ENCODE measurements around the gene AKT1S1.

Gene AKT1S1

GRCh38 chr19:49861107-49861506, 16.0 kb downstream of the AKT1S1 start:
- no peak for DNase-seq (ENCODE audit: low read depth)
- Histone ChIP-seq H3K4me1 (ENCODE audit: control insufficient read depth, insufficient read depth, low read length) (peaks cover 15% of the 10 kb centered on the region), H3K36me3 (ENCODE audit: control insufficient read depth, insufficient read depth, low read length, severe bottlenecking) (peaks cover 58% of the 10 kb centered on the region), H3K9ac (ENCODE audit: low read length) (peak overlapping the region; percentile 52), H3K27me3 (replicated peaks; ENCODE audit: control insufficient read depth, insufficient read depth, low read length) (no peaks in the 10 kb centered on the region), H3K4me3 (ENCODE audit: low read length) (no peak overlapping the region), H3K9me3 (ENCODE audit: control insufficient read depth, low read length) (no peaks in the 10 kb centered on the region)

- Histone ChIP-seq H3K27me3 (replicated peaks; ENCODE audit: control insufficient read depth, insufficient read depth, low read length) (no peaks in the 10 kb centered on the region), H3K4me3 (ENCODE audit: low read length) (no peak overlapping the region), H3K9ac (ENCODE audit: low read length) (peak overlapping the region; percentile 52), H3K4me1 (ENCODE audit: control insufficient read depth, insufficient read depth, low read length) (peaks cover 10% of the 10 kb centered on the region), H3K36me3 (ENCODE audit: control insufficient read depth, insufficient read depth, low read length, severe bottlenecking) (peaks cover 64% of the 10 kb centered on the region), H3K9me3 (ENCODE audit: control insufficient read depth, low read length) (no peaks in the 10 kb centered on the region)
- DNase-seq (ENCODE audit: low read depth) = no peak
These were observed 16.6 kb downstream of the AKT1S1 start for GRCh38 chr19:49860336-49861102.

GRCh38 chr19:49859682-49860335, 17.3 kb downstream of the AKT1S1 start:
- no peak overlapping the region for H3K9ac ChIP-seq (ENCODE audit: low read length)
- no peak overlapping the region for H3K4me3 ChIP-seq (ENCODE audit: low read length)
- H3K36me3 ChIP-seq (ENCODE audit: control insufficient read depth, insufficient read depth, low read length, severe bottlenecking) = peaks cover 71% of the 10 kb centered on the region

DNA sequence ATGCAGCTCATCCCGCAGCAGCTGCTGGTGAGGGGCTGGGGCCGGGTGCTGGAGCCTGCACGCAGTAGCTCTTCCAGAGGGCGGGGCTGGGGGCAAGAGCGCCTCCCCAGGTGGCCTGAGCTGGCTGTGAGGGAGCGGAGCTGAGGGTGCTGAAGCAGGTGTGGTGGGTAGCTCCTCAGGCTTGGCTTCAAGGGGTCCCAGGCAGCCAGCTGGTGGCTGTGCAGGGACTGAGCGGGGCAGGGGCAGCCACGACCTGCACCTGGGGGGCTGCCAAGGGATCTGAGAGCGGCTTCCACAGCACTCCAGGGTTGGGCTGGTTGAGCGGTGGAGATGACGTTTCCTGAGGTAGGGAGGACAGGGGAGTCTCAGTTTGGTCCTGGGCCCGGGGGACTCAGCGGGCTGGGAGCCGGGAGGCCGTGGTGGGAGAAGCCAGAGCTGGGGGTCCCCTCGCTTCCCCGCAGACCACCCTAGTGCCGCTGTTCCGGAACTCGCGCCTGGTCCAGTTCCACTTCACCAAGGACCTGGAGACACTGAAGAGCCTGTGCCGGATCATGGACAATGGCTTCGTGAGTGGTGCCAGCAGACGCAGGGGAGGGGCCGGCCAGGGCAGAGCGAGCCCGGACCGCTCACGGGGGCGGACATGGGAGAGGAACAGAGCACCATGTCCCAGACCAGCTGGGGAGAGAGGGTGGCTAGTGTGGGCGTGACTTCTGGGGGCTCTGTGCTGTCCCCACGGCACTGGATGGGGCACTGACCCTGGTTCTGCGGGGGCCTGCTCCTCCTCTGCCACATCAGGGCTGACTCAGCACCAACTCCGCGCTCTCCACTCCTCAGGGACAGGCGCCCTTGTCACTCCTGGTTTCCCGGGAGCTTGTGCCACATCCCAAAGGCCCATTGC, 18.8 kb downstream of the AKT1S1 start:
- peaks cover 62% of the 10 kb centered on the region for H3K36me3 ChIP-seq (ENCODE audit: control insufficient read depth, insufficient read depth, low read length, severe bottlenecking)
- H3K27me3 ChIP-seq (replicated peaks; ENCODE audit: control insufficient read depth, insufficient read depth, low read length) = no peaks in the 10 kb centered on the region
- H3K9ac ChIP-seq (ENCODE audit: low read length) = no peak overlapping the region
- H3K4me1 ChIP-seq (ENCODE audit: control insufficient read depth, insufficient read depth, low read length) = peaks cover 8% of the 10 kb centered on the region
- DNase-seq (ENCODE audit: low read depth) = no peak
- no peak overlapping the region for H3K4me3 ChIP-seq (ENCODE audit: low read length)
- H3K9me3 ChIP-seq (ENCODE audit: control insufficient read depth, low read length) = no peaks in the 10 kb centered on the region

More at GRCh38 chr19:49859682-49860335, 17.3 kb downstream of the AKT1S1 start:
- Histone ChIP-seq H3K4me1 (ENCODE audit: control insufficient read depth, insufficient read depth, low read length) (peaks cover 5% of the 10 kb centered on the region), H3K27me3 (replicated peaks; ENCODE audit: control insufficient read depth, insufficient read depth, low read length) (no peaks in the 10 kb centered on the region), H3K9me3 (ENCODE audit: control insufficient read depth, low read length) (no peaks in the 10 kb centered on the region)
- DNase-seq (ENCODE audit: low read depth) = no peak

- Histone ChIP-seq H3K9me3 (ENCODE audit: control insufficient read depth, low read length) (no peaks in the 10 kb centered on the region), H3K4me3 (ENCODE audit: low read length) (no peak overlapping the region), H3K9ac (ENCODE audit: low read length) (no peak overlapping the region), H3K36me3 (ENCODE audit: control insufficient read depth, insufficient read depth, low read length, severe bottlenecking) (peaks cover 58% of the 10 kb centered on the region), H3K4me1 (ENCODE audit: control insufficient read depth, insufficient read depth, low read length) (peaks cover 9% of the 10 kb centered on the region), H3K27me3 (replicated peaks; ENCODE audit: control insufficient read depth, insufficient read depth, low read length) (no peaks in the 10 kb centered on the region)
- DNase-seq (ENCODE audit: low read depth) = no peak
These were observed 19.4 kb downstream of the AKT1S1 start for GRCh38 chr19:49857838-49858087.

- Histone ChIP-seq H3K4me3 (ENCODE audit: low read length) (no peak overlapping the region), H3K9me3 (ENCODE audit: control insufficient read depth, low read length) (no peaks in the 10 kb centered on the region), H3K4me1 (ENCODE audit: control insufficient read depth, insufficient read depth, low read length) (peaks cover 14% of the 10 kb centered on the region), H3K9ac (ENCODE audit: low read length) (no peak overlapping the region), H3K27me3 (replicated peaks; ENCODE audit: control insufficient read depth, insufficient read depth, low read length) (no peaks in the 10 kb centered on the region), H3K36me3 (ENCODE audit: control insufficient read depth, insufficient read depth, low read length, severe bottlenecking) (peaks cover 58% of the 10 kb centered on the region)
- no peak for DNase-seq (ENCODE audit: low read depth)
These were observed 19.9 kb downstream of the AKT1S1 start for GRCh38 chr19:49857061-49857837.

DNA sequence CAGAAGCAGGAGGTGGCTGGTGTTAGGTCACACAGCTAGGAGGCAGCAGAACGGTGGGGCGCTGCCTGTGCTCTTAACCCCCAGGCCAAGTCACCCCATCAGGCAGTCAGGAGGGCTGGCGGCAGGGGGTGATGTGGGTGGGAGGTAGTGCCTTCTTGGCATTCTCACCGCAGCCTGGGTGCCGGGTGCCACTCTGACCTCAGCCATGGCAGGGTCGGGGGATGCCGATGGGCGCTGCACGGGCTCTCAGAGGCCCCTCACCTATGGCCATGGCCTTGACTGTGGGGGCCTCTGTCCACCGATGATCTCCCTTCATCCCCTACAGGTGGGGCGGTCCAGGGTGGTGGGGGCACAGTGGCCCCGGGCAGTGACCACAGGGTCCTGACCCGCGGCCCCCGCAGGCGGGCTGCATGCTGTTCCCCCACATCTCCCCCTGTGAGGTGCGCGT, 20.6 kb downstream of the AKT1S1 start:
- H3K4me3 ChIP-seq (ENCODE audit: low read length) = no peak overlapping the region
- H3K36me3 ChIP-seq (ENCODE audit: control insufficient read depth, insufficient read depth, low read length, severe bottlenecking) = peaks cover 55% of the 10 kb centered on the region
- no peak for DNase-seq (ENCODE audit: low read depth)
- H3K27me3 ChIP-seq (replicated peaks; ENCODE audit: control insufficient read depth, insufficient read depth, low read length) = no peaks in the 10 kb centered on the region
- H3K9me3 ChIP-seq (ENCODE audit: control insufficient read depth, low read length) = no peaks in the 10 kb centered on the region
- peaks cover 18% of the 10 kb centered on the region for H3K4me1 ChIP-seq (ENCODE audit: control insufficient read depth, insufficient read depth, low read length)
- no peak overlapping the region for H3K9ac ChIP-seq (ENCODE audit: low read length)

- DNase-seq (ENCODE audit: low read depth) = no peak
- H3K4me1 ChIP-seq (ENCODE audit: control insufficient read depth, insufficient read depth, low read length) = peaks cover 18% of the 10 kb centered on the region
- no peaks in the 10 kb centered on the region for H3K9me3 ChIP-seq (ENCODE audit: control insufficient read depth, low read length)
- H3K9ac ChIP-seq (ENCODE audit: low read length) = no peak overlapping the region
- no peak overlapping the region for H3K4me3 ChIP-seq (ENCODE audit: low read length)
- H3K27me3 ChIP-seq (replicated peaks; ENCODE audit: control insufficient read depth, insufficient read depth, low read length) = no peaks in the 10 kb centered on the region
- H3K36me3 ChIP-seq (ENCODE audit: control insufficient read depth, insufficient read depth, low read length, severe bottlenecking) = peaks cover 51% of the 10 kb centered on the region
These were observed 21.2 kb downstream of the AKT1S1 start for GRCh38 chr19:49855676-49856573.

DNA sequence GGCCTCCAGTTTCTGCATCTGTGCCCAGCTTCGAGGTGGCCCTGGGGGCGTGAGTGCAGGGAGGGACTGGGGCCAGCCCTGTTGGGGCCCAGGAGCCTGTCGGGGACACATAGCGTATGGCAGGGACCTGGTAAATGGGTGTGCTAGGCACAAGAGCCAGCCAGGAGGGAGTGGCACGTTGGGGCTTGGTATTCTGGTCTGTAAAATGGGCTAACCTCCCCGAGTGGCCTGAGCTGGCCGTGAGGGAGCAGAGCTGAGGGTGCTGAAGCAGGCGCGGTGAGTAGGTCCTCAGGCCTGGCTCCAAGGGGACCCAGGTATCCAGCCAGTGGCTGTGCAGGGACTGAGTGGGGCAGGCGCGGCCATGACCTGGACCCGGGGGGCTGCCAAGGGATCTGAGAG, 21.9 kb downstream of the AKT1S1 start:
- Histone ChIP-seq H3K27me3 (replicated peaks; ENCODE audit: control insufficient read depth, insufficient read depth, low read length) (no peaks in the 10 kb centered on the region), H3K4me1 (ENCODE audit: control insufficient read depth, insufficient read depth, low read length) (peaks cover 19% of the 10 kb centered on the region), H3K4me3 (ENCODE audit: low read length) (no peak overlapping the region), H3K9me3 (ENCODE audit: control insufficient read depth, low read length) (no peaks in the 10 kb centered on the region), H3K9ac (ENCODE audit: low read length) (no peak overlapping the region), H3K36me3 (ENCODE audit: control insufficient read depth, insufficient read depth, low read length, severe bottlenecking) (peaks cover 45% of the 10 kb centered on the region)
- no peak for DNase-seq (ENCODE audit: low read depth)

Measured in adipocyte (in vitro differentiated cells).